Measurements from ENCODE around the gene IGSF21. TPM values are rescaled to one million over a fixed set of nuclear protein-coding genes. Genes with fewer than 3 reads are reported as not detected.

Gene IGSF21
- total and polyA plus RNA-seq, 2 of the 4 experiments (the other 2 are of a cell fraction) = not detected

DNA sequence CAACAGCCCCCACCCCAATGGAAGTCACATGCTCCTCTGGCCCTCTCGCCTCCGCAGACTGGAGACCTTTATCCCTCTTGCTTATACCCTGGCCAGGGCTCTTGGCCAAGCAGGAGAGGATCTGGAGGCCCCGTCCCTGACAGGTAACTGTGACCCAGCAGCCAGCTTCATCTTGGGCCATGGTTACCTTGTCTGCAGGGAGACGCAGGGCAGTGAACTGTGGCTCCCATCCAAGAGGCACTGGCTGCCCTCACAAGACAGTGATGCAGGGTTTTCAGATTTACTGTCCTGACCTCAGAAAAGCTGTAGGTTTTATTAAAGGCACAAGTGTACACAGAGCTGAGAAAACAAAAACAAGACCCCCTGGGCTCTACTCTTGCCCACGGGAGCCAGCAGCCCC, 276.5 kb downstream of the IGSF21 start:
- H3K9me1 ChIP-seq (ENCODE audit: insufficient read depth, low read length) = no peaks in the 10 kb centered on the region
- H2AK9ac ChIP-seq (replicated peaks; ENCODE audit: low read depth, low read length, poor library complexity) = no peak overlapping the region
- no peak overlapping the region for H2AK5ac ChIP-seq (ENCODE audit: low read depth, low read length)
- H3K4ac ChIP-seq (ENCODE audit: low read depth, low read length) = no peak overlapping the region
- no peak overlapping the region for H4K91ac ChIP-seq (ENCODE audit: insufficient read depth, low read depth, low read length)
- H3K4me3 ChIP-seq (ENCODE audit: insufficient read depth, low read depth, low read length) = no peak overlapping the region
- no peak overlapping the region for H4K8ac ChIP-seq (ENCODE audit: low read depth in 2 of 2, low read length in 2 of 2)
- H3K18ac ChIP-seq (ENCODE audit: low read depth, low read length) = no peak overlapping the region
- H3K4me2 ChIP-seq (ENCODE audit: low read depth, low read length) = no peak overlapping the region
- no peak overlapping the region for H2BK5ac ChIP-seq (ENCODE audit: low read depth, low read length, poor library complexity, severe bottlenecking)
- H3K23ac ChIP-seq (ENCODE audit: low read depth, low read length) = no peak overlapping the region
- dilution Hi-C loops (cut with HindIII; ENCODE audit: low sequenced_read_pairs, unreplicated experiment) (no loop called here), in situ Hi-C loops (cut with MboI; ENCODE audit: low sequenced_read_pairs) (no loop called here), intact Hi-C loops (cut with micrococcal nuclease) (no loop called here)
- ChIA-PET POLR2A (ENCODE audit: unreplicated experiment) (no interaction called here), CTCF (no interaction called here)
- no peaks in the 10 kb centered on the region for H3K27me3 ChIP-seq (ENCODE audit: control insufficient read depth, insufficient read depth, low read length)
- H2BK15ac ChIP-seq (ENCODE audit: low read depth, low read length) = no peak overlapping the region
- no peak overlapping the region for H3K14ac ChIP-seq (replicated peaks; ENCODE audit: low read depth, low read length)
- no peak overlapping the region for H4K5ac ChIP-seq (ENCODE audit: low read depth, low read length)
- peaks cover 29% of the 10 kb centered on the region for H3K9me3 ChIP-seq (ENCODE audit: control insufficient read depth, insufficient read depth, low read length)
- DNase-seq (no peak), ATAC-seq (ENCODE audit: low read depth) (no peak)
- BruUV-seq (replicated peaks) = no TSS peak
- H3K9ac ChIP-seq (ENCODE audit: low read depth, low read length) = no peak overlapping the region
- no peaks in the 10 kb centered on the region for H4K20me1 ChIP-seq (ENCODE audit: insufficient read depth, low read length)
- H3K27ac ChIP-seq (ENCODE audit: insufficient read depth, low read length) = no peak overlapping the region
- 80% methylated on average over 1 of the region's 5 CpGs; no CpG with 5 or more reads in 1 of the 2 experiments for WGBS, 2 experiments (ENCODE audit: extremely low coverage in 2 of 2, insufficient read length in 1 of 2)
- no peak overlapping the region for H3K56ac ChIP-seq (ENCODE audit: extremely low read depth, insufficient read depth, low read length)
- no peaks in the 10 kb centered on the region for H3K4me1 ChIP-seq (ENCODE audit: control insufficient read depth, insufficient read depth, low read length)
- H3K79me1 ChIP-seq (ENCODE audit: low read depth in 1 of 2, low read length in 2 of 2) = no peaks in the 10 kb centered on the region
- no peaks in the 10 kb centered on the region for H3K36me3 ChIP-seq (ENCODE audit: control insufficient read depth, insufficient read depth, low read length)
- no peak overlapping the region for H2BK20ac ChIP-seq (ENCODE audit: low read depth, low read length)
- no peak overlapping the region for H2BK120ac ChIP-seq (ENCODE audit: low read depth, low read length)
- TF ChIP-seq FOS (IDR thresholded peaks at IDR 0.05; ENCODE audit: low read depth, low read length) = no peak
- no peak overlapping the region for H2AFZ ChIP-seq (replicated peaks; ENCODE audit: low read length, poor library complexity)

Measured in IMR-90 (cell line).